ENCODE data around the gene EIF4G1. TPM values are rescaled to one million over a fixed set of nuclear protein-coding genes. Genes with fewer than 3 reads are reported as not detected.
A peak's percentile ranks its signal among the peaks of the same experiment; 100 is the strongest.

The EIF4G1 gene
- total and polyA plus RNA-seq, 2 of the 4 experiments (the other 2 are of a cell fraction): 225 to 274 TPM

DNA sequence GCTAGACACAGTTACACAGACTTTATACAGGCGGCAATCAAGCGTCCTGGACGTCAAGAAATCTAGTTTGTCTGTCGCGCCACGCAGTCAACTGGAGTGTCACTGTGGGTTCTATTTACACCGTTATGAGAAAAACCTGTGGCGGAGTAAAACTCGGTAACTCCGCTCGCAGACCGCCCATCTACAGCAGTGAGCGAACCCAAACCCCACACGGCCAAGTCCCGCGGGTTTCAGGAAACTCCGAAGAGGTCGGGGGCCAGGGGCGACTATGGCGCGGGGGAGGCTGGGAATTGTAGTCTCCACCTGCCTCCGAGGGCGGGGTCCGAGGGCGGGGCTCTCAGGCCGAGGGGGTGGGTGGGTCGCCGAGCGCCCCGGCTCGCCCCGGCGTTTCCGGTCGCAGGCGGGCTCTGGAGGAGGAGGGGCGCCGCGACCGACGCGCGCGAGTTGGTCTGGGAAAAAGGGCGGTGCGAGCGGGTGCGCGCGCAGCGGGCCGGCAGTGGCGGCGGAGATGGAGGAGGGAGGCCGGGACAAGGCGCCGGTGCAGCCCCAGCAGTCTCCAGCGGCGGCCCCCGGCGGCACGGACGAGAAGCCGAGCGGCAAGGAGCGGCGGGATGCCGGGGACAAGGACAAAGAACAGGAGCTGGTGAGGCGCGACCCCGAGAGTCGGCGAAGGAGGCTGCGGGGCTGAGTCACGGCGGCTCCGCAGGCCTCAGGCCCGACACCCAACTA, 15.5 kb upstream of the EIF4G1 start, which contains the start of gene PSMD2:
Gene PSMD2, plus strand, starts transcription at position 483 of the 729 bp plus-strand sequence. Its CDS starts 26 bp downstream, at position 509.
- Histone ChIP-seq H3K9me1 (ENCODE audit: insufficient read depth, low read length) (no peaks in the 10 kb centered on the region; the same call in 1 of the 2 replicates), H2BK120ac (ENCODE audit: low read depth, low read length) (peak within 1 kb of the TSS; percentile 81), H3K18ac (ENCODE audit: low read depth, low read length) (peak within 1 kb of the TSS; percentile 81), H3K36me3 (ENCODE audit: control insufficient read depth, insufficient read depth, low read length) (peaks cover 28% of the 10 kb centered on the region), H3K9me3 (ENCODE audit: control insufficient read depth, insufficient read depth, low read length) (no peaks in the 10 kb centered on the region), H2BK5ac (ENCODE audit: low read depth, low read length, poor library complexity, severe bottlenecking) (peak within 1 kb of the TSS; percentile 85), H2BK20ac (ENCODE audit: low read depth, low read length) (0 out of 2 replicates have a peak within 1 kb of the TSS, but pooled peaks have one; percentile 45), H3K23ac (ENCODE audit: low read depth, low read length) (peak within 1 kb of the TSS; percentile 99), H3K4ac (ENCODE audit: low read depth, low read length) (peak within 1 kb of the TSS; percentile 97), H2AFZ (replicated peaks; ENCODE audit: low read length, poor library complexity) (peak within 1 kb of the TSS; percentile 99), H3K27ac (ENCODE audit: insufficient read depth, low read length) (peak within 1 kb of the TSS; percentile 91), H2AK5ac (ENCODE audit: low read depth, low read length) (peak within 1 kb of the TSS; percentile 58), H3K4me3 (ENCODE audit: insufficient read depth, low read depth, low read length) (peak within 1 kb of the TSS; percentile 96), H3K56ac (ENCODE audit: extremely low read depth, insufficient read depth, low read length) (peak within 1 kb of the TSS; percentile 92), H2BK15ac (ENCODE audit: low read depth, low read length) (peak within 1 kb of the TSS; percentile 12; the same call in 1 of the 3 replicates), H2AK9ac (replicated peaks; ENCODE audit: low read depth, low read length, poor library complexity) (peak within 1 kb of the TSS; percentile 98), H3K14ac (replicated peaks; ENCODE audit: low read depth, low read length) (peak within 1 kb of the TSS; percentile 100), H4K5ac (ENCODE audit: low read depth, low read length) (peak within 1 kb of the TSS; percentile 94), H4K20me1 (ENCODE audit: insufficient read depth, low read length) (peaks cover 40% of the 10 kb centered on the region), H3K4me2 (ENCODE audit: low read depth, low read length) (peak within 1 kb of the TSS; percentile 95), H4K8ac (ENCODE audit: low read depth in 2 of 2, low read length in 2 of 2) (peak within 1 kb of the TSS; percentile 94 to 100), H3K79me1 (ENCODE audit: low read depth in 1 of 2, low read length in 2 of 2) (peaks cover 25 to 44% of the 10 kb centered on the region in 2 experiments), H3K4me1 (ENCODE audit: control insufficient read depth, insufficient read depth, low read length) (peaks cover 2% of the 10 kb centered on the region; the same call in 1 of the 2 replicates), H3K9ac (ENCODE audit: low read depth, low read length) (peak within 1 kb of the TSS; percentile 93), H4K91ac (ENCODE audit: insufficient read depth, low read depth, low read length) (peak within 1 kb of the TSS; percentile 97), H3K27me3 (ENCODE audit: control insufficient read depth, insufficient read depth, low read length) (peaks cover 3% of the 10 kb centered on the region; the same call in 1 of the 2 replicates)
- dilution Hi-C loops (cut with HindIII; ENCODE audit: low sequenced_read_pairs, unreplicated experiment) (no loop called here), intact Hi-C loops (cut with micrococcal nuclease) (loop anchor here (1.0 kb wide), 1 partner anchor 15 kb away; the partner anchor contains the start of gene EIF4G1), in situ Hi-C loops (cut with MboI; ENCODE audit: low sequenced_read_pairs) (no loop called here)
- ChIA-PET CTCF (interaction anchor here (0.9 kb wide), 1 partner anchor 10 kb away, joined by 3 read pairs; no protein-coding TSS in a partner anchor), POLR2A (ENCODE audit: unreplicated experiment) (no interaction called here)
- WGBS, 2 experiments (ENCODE audit: extremely low coverage in 2 of 2, insufficient read length in 1 of 2): 1% methylated on average over 16 of the region's 78 CpGs; no CpG with 5 or more reads in 1 of the 2 experiments
- ATAC-seq (ENCODE audit: low read depth) (peak; percentile 98), DNase-seq (peak; percentile 93)
- no peak for TF ChIP-seq SMC3 (IDR thresholded peaks at IDR 0.05; ENCODE audit: low read depth, low read length)
- peak; percentile 98 for TF ChIP-seq MAZ (IDR thresholded peaks at IDR 0.05; ENCODE audit: borderline replicate concordance, low read depth, low read length)
- peak; percentile 71 for TF ChIP-seq POLR2A (IDR thresholded peaks at IDR 0.05; ENCODE audit: low read depth, low read length)
- BruUV-seq (replicated peaks): no TSS peak

Data from IMR-90 (cell line).